ENCODE results near the gene DAP. TPM values are rescaled to one million over a fixed set of nuclear protein-coding genes. Genes with fewer than 3 reads are reported as not detected.

The DAP gene
- total RNA-seq, 1 donor from 2014 or later: 41.1 TPM

GRCh38 chr5:10760921-10761184 is 181 bp downstream of the DAP start:
- no peak for DNase-seq (ENCODE audit: low read depth, low spot score)

- DNase-seq (ENCODE audit: low read depth, low spot score): no peak
These were observed 726 bp downstream of the DAP start for GRCh38 chr5:10760096-10760920.

- no peak for DNase-seq (ENCODE audit: low read depth, low spot score)
These were observed 1.9 kb downstream of the DAP start for GRCh38 chr5:10759111-10759510.

- no peak for DNase-seq (ENCODE audit: low read depth, low spot score)
These were observed 3.0 kb downstream of the DAP start for GRCh38 chr5:10757922-10758555.

GRCh38 chr5:10757043-10757442 is 4.0 kb downstream of the DAP start:
- DNase-seq (ENCODE audit: low read depth, low spot score): no peak

GRCh38 chr5:10756549-10756948 is 4.5 kb downstream of the DAP start:
- no peak for DNase-seq (ENCODE audit: low read depth, low spot score)

GRCh38 chr5:10753178-10753577 is 7.9 kb downstream of the DAP start:
- no peak for DNase-seq (ENCODE audit: low read depth, low spot score)

- no peak for DNase-seq (ENCODE audit: low read depth, low spot score)
These were observed 8.6 kb downstream of the DAP start for GRCh38 chr5:10752451-10752850.

GRCh38 chr5:10750909-10751308 is 10.1 kb downstream of the DAP start:
- no peak for DNase-seq (ENCODE audit: low read depth, low spot score)

- no peak for DNase-seq (ENCODE audit: low read depth, low spot score)
These were observed 13.1 kb downstream of the DAP start for GRCh38 chr5:10747678-10748622.

GRCh38 chr5:10746711-10747110 is 14.3 kb downstream of the DAP start:
- no peak for DNase-seq (ENCODE audit: low read depth, low spot score)

GRCh38 chr5:10745133-10745532 is 15.9 kb downstream of the DAP start:
- DNase-seq (ENCODE audit: low read depth, low spot score): no peak

GRCh38 chr5:10744681-10745080 is 16.4 kb downstream of the DAP start:
- DNase-seq (ENCODE audit: low read depth, low spot score): no peak

GRCh38 chr5:10743951-10744350 is 17.1 kb downstream of the DAP start:
- no peak for DNase-seq (ENCODE audit: low read depth, low spot score)

- no peak for DNase-seq (ENCODE audit: low read depth, low spot score)
These were observed 17.5 kb downstream of the DAP start for GRCh38 chr5:10743526-10743925.

- DNase-seq (ENCODE audit: low read depth, low spot score): no peak
These were observed 19.4 kb downstream of the DAP start for GRCh38 chr5:10741661-10742060.

GRCh38 chr5:10740384-10740783 is 20.6 kb downstream of the DAP start:
- DNase-seq (ENCODE audit: low read depth, low spot score): no peak

- no peak for DNase-seq (ENCODE audit: low read depth, low spot score)
These were observed 23.2 kb downstream of the DAP start for GRCh38 chr5:10737880-10738279.

GRCh38 chr5:10736808-10737207 is 24.2 kb downstream of the DAP start:
- no peak for DNase-seq (ENCODE audit: low read depth, low spot score)

- no peak for DNase-seq (ENCODE audit: low read depth, low spot score)
These were observed 24.7 kb downstream of the DAP start for GRCh38 chr5:10736354-10736753.

GRCh38 chr5:10735569-10736276 is 25.3 kb downstream of the DAP start:
- DNase-seq (ENCODE audit: low read depth, low spot score): no peak

Data from pulmonary artery endothelial cell (primary cell).